Esophagus squamous epithelium (tissue), 5 donors: ENCODE measurements around the gene CELF3. TPM values are rescaled to one million over a fixed set of nuclear protein-coding genes. Genes with fewer than 3 reads are reported as not detected.

Experiments
- DNase-seq: peaks from one replicate; lab custom pipeline; 2025; lab: John Stamatoyannopoulos, UW
- H3K27ac ChIP-seq, 4 donors: fragments of 200-600 bp; sonication (generic); one replicate each; pipeline ENCODE4 v1.5.1; 2016 to 2019; ENCODE audit warnings: mild to moderate bottlenecking in 1 of 4
- H3K27me3 ChIP-seq, 4 donors: fragments of 200-600 bp; sonication (generic); 1 replicate in 3 of 4; 2 replicates in 1 of 4; pipeline versions ENCODE4 v1.5.1 to v1.6.0; 2017 to 2021; ENCODE audit warnings: antibody characterized with exemption in 1 of 4
- H3K36me3 ChIP-seq, 3 donors: fragments of 200-600 bp; sonication (generic); one replicate each; pipeline ENCODE4 v1.5.1; 2016 to 2019
- H3K4me1 ChIP-seq, 3 donors: fragments of 200-600 bp; sonication (generic); one replicate each; pipeline ENCODE4 v1.5.1; 2017 to 2019
- H3K4me3 ChIP-seq, 4 donors: fragments of 200-600 bp; sonication (generic); 1 replicate in 3 of 4; 2 replicates in 1 of 4; pipeline ENCODE4 v1.5.1; 2016 to 2019; ENCODE audit warnings: mild to moderate bottlenecking in 2 of 4, moderate library complexity in 1 of 4
- H3K9me3 ChIP-seq, 3 donors: fragments of 200-600 bp; sonication (generic); one replicate each; pipeline ENCODE4 v1.5.1; 2016 to 2019
- CTCF ChIP-seq, 6 experiments: fragments of 450-650 bp in 4 of 6; fragments of 200-600 bp in 2 of 6; sonication (generic) in 2 of 6; IDR thresholded peaks; one replicate each; pipeline ENCODE4 v1.5.1; 2016 to 2019; ENCODE audit warnings: antibody characterized with exemption in 6 of 6, mild to moderate bottlenecking in 4 of 6, moderate library complexity in 4 of 6
- POLR2A ChIP-seq, 4 donors: fragments of 450-650 bp; IDR thresholded peaks; one replicate each; pipeline ENCODE4 v1.6.1; 2017; ENCODE audit warnings: antibody characterized with exemption in 4 of 4, mild to moderate bottlenecking in 4 of 4, moderate library complexity in 3 of 4
- WGBS, 2 donors: methylation state at CpG; one replicate each; pipeline ENCODE4 v1.1.5; 2018; 5-methylcytosine and 5-hydroxymethylcytosine counted together
- intact Hi-C: fragments of 100-400 bp; cut with DNase I; formaldehyde crosslinking; loops from one replicate; pipeline ENCODE4 v1.15.0; 2022
- total RNA-seq, 4 donors: library from RNA; depleted of rRNA; stranded (reverse); fragments of >200 nt; gene quantifications; one replicate each; pipeline ENCODE4 v1.1.0, GENCODE V29; 2016
- donor health status: DM: yes; HTN: yes; CAD: no.

CELF3 gene
- total RNA-seq, 4 donors from 2014 or later, result 0.19 TPM; not detected in 3

GRCh38 chr1:151759241-151759640 lies 42.6 kb upstream of the CELF3 start:
- no peaks in the 10 kb centered on the region for H3K27me3 ChIP-seq
- TF ChIP-seq POLR2A (IDR thresholded peaks at IDR 0.05) (no peak), CTCF (IDR thresholded peaks at IDR 0.05) (no peak)
- no peak overlapping the region for H3K27ac ChIP-seq
- H3K9me3 ChIP-seq, result no peaks in the 10 kb centered on the region
- no peak for DNase-seq
- H3K4me1 ChIP-seq, result peaks cover 5 to 15% (median 11%) of the 10 kb centered on the region in 3 donors
- intact Hi-C loops, result no loop called here
- H3K36me3 ChIP-seq, result peaks cover 3 to 45% (median 15%) of the 10 kb centered on the region in 3 donors
- H3K4me3 ChIP-seq, result no peak overlapping the region

GRCh38 chr1:151756291-151756690 lies 39.7 kb upstream of the CELF3 start:
- 45 to 56% methylated on average over 1 of the region's 1 CpG for WGBS, 2 donors
- peaks cover 0 to 34% (median 15%) of the 10 kb centered on the region in 3 donors for H3K36me3 ChIP-seq
- TF ChIP-seq POLR2A (IDR thresholded peaks at IDR 0.05), result no peak
- TF ChIP-seq CTCF (IDR thresholded peaks at IDR 0.05), result no peak
- no peaks in the 10 kb centered on the region for H3K27me3 ChIP-seq
- H3K9me3 ChIP-seq, result no peaks in the 10 kb centered on the region
- H3K27ac ChIP-seq, result no peak overlapping the region
- H3K4me1 ChIP-seq, result no peaks in the 10 kb centered on the region
- DNase-seq, result no peak
- H3K4me3 ChIP-seq, result no peak overlapping the region
- intact Hi-C loops, result no loop called here

DNA sequence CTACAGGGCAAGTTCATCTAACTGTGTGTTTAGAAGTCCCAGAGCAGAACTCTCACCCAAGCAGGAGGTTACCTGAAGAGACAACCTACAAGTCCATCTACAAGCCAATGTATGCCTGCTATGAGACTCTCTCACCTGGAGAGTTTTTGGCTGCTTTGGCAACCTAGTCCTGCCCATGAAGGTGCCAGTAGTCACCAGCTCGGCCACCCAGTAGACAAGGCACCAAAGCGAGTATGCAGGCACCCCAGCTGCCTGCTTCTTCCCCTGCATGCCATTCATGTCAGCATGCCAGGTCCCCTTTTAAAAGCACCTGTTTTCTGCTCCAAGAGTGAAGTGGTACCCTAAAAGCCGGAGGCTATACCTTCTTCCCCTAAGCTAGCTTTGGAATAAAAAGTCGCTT lies 24.9 kb upstream of the CELF3 start:
- intact Hi-C loops, result no loop called here
- WGBS, 2 donors, result 87 to 93% methylated on average over 3 to 4 of the region's 4 CpGs
- Histone ChIP-seq H3K36me3 (no peaks in the 10 kb centered on the region), H3K27me3 (no peaks in the 10 kb centered on the region), H3K4me3 (no peak overlapping the region), H3K4me1 (peaks cover 0 to 20% (median 0%) of the 10 kb centered on the region in 3 donors), H3K27ac (no peak overlapping the region), H3K9me3 (peaks cover 0 to 10% (median 9%) of the 10 kb centered on the region in 3 donors)
- DNase-seq, result no peak
- no peak for TF ChIP-seq CTCF (IDR thresholded peaks at IDR 0.05)
- no peak for TF ChIP-seq POLR2A (IDR thresholded peaks at IDR 0.05)

DNA sequence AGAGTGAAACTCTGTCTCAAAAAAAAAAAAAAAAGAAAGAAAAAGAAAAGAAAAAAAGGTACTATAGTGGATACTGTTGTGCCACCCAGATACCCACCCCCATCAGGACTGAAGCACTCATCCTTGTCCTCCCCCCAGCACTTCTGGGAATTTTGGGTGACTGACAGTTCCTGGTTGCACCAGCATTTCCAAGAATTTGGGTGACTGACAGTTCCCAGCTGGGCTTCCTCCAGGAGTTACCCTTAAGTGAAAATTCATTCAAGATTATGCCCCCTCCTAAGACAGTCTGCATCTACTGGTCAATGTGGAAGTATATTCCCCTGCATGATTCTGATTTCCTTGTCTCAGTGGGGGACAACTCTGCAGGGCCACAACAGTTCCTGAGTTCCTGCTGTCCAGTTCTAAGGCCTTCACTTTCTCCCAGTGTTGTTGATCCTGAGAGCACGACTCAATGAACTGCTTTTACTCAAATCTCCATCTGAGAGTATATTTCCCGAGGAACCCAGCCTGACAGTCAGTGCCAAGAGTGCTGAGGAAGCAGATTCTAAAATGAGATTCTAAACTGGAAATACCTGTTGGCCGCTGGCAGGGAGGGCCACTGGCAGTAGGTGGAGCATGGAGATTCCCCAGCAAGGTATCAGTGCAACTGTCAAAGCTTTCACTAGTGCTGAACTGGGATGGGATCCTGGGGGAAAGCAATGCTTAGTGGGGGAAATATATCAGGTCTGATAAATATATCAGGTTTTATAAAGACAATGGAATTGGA lies 23.2 kb upstream of the CELF3 start:
- no peak for TF ChIP-seq POLR2A (IDR thresholded peaks at IDR 0.05)
- TF ChIP-seq CTCF (IDR thresholded peaks at IDR 0.05), result peak in 2 of 6 experiments; percentile 21 to 26
- H3K9me3 ChIP-seq, result peaks cover 0 to 10% (median 9%) of the 10 kb centered on the region in 3 donors
- H3K27me3 ChIP-seq, result no peaks in the 10 kb centered on the region
- intact Hi-C loops, result loop anchor here (10.0 kb wide), 2 partner anchors 205 to 295 kb away; no protein-coding TSS in a partner anchor
- H3K36me3 ChIP-seq, result no peaks in the 10 kb centered on the region
- WGBS, 2 donors, result 34 to 50% methylated on average over 3 of the region's 3 CpGs
- no peak overlapping the region for H3K4me3 ChIP-seq
- peaks cover 0 to 26% (median 0%) of the 10 kb centered on the region in 3 donors for H3K4me1 ChIP-seq
- no peak for DNase-seq
- peak overlapping the region in 3 of 4 donors; percentile 64 to 69 (median 64) for H3K27ac ChIP-seq

GRCh38 chr1:151737479-151737878 lies 20.9 kb upstream of the CELF3 start:
- Histone ChIP-seq H3K4me3 (no peak overlapping the region), H3K4me1 (peaks cover 0 to 26% (median 0%) of the 10 kb centered on the region in 3 donors), H3K36me3 (no peaks in the 10 kb centered on the region), H3K27me3 (no peaks in the 10 kb centered on the region), H3K27ac (no peak overlapping the region), H3K9me3 (peaks cover 0 to 10% (median 9%) of the 10 kb centered on the region in 3 donors)
- no peak for DNase-seq
- TF ChIP-seq CTCF (IDR thresholded peaks at IDR 0.05), result no peak
- no peak for TF ChIP-seq POLR2A (IDR thresholded peaks at IDR 0.05)
- intact Hi-C loops, result loop anchor here (10.0 kb wide), 2 partner anchors 203 to 293 kb away; no protein-coding TSS in a partner anchor
